SK-N-MC (cell line): ENCODE data around the gene JTB.
A peak's percentile ranks its signal among the peaks of the same experiment; 100 is the strongest.

ENCODE experiments used
- DNase-seq: peaks from one replicate; pipeline ENCODE4 v3.0.0-alpha.2; 2011; ENCODE audit warnings: low read depth, low spot score
- H3K27ac ChIP-seq: fragments of 200-600 bp; sonication (generic); 2 replicates; pipeline ENCODE4 v1.5.1; 2016; ENCODE audit warnings: mixed run types
- H3K36me3 ChIP-seq: fragments of 200-600 bp; sonication (generic); 2 replicates; pipeline ENCODE4 v1.6.1; 2017; ENCODE audit warnings: antibody characterized with exemption, low read length, mixed read lengths; ENCODE audit not compliant: insufficient read depth
- H3K4me3 ChIP-seq: fragments of 200-600 bp; sonication (generic); 2 replicates; pipeline ENCODE4 v1.5.1; 2016
- H3K9ac ChIP-seq: fragments of 200-600 bp; sonication (generic); 2 replicates; pipeline ENCODE4 v1.8.0; 2017; ENCODE audit warnings: mixed run types, mixed read lengths; ENCODE audit not compliant: insufficient read length
- H3K9me3 ChIP-seq: fragments of 200-600 bp; sonication (generic); 2 replicates; pipeline ENCODE4 v1.6.1; 2017; ENCODE audit warnings: low read depth, mild to moderate bottlenecking, antibody characterized with exemption, low read length, moderate library complexity, mixed read lengths
- EZH2 ChIP-seq: fragments of 200-600 bp; sonication (generic); IDR thresholded peaks from one replicate; pipeline ENCODE4 v1.6.1; 2017; ENCODE audit warnings: antibody characterized with exemption
- FOXP2 ChIP-seq: optimal IDR thresholded peaks from 2 replicates; pipeline ENCODE3; 2011; ENCODE audit warnings: mild to moderate bottlenecking, moderate library complexity; ENCODE audit not compliant: insufficient read depth; ENCODE audit errors: extremely low read length, control extremely low read depth
- POLR2AphosphoS5 ChIP-seq: IDR thresholded peaks from 2 replicates; pipeline ENCODE4 v1.6.1; 2012; ENCODE audit warnings: mild to moderate bottlenecking, low read depth, low read length, borderline replicate concordance

Gene JTB

DNA sequence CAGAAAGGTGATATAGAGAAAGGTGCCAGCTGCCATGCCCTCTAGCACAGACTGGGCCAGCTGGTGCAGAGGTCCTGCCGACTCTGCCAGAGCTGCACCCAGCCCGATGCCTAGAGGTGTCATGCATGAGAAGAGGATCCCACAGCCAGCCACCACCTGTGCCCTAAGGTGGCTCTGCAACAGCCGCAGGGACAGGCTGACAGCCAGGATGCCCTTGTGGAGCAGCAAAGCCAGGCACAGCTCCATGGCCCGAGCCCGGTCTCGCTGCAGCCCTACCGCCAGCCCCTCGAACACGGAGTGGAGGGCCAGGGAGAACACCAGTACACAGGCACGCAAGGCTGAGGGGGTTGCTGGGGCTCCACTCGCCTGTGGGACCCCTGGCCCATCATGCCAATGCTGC lies 17.3 kb downstream of the JTB start:
- H3K9me3 ChIP-seq, result no peaks in the 10 kb centered on the region
- H3K27ac ChIP-seq, result no peak overlapping the region
- H3K36me3 ChIP-seq, result peaks cover 15% of the 10 kb centered on the region; the same call in 1 of the 2 replicates
- no peak for DNase-seq
- no peak overlapping the region for H3K9ac ChIP-seq
- no peak overlapping the region for H3K4me3 ChIP-seq
- TF ChIP-seq POLR2AphosphoS5 (no peak), FOXP2 (no peak), EZH2 (no peak)

GRCh38 chr1:153959454-153959853 lies 18.0 kb downstream of the JTB start:
- Histone ChIP-seq H3K36me3 (peaks cover 15% of the 10 kb centered on the region; the same call in 1 of the 2 replicates), H3K4me3 (no peak overlapping the region), H3K27ac (peak overlapping the region; percentile 80; the same call in 1 of the 2 replicates), H3K9me3 (no peaks in the 10 kb centered on the region), H3K9ac (no peak overlapping the region)
- DNase-seq, result no peak
- TF ChIP-seq FOXP2 (no peak), POLR2AphosphoS5 (no peak), EZH2 (no peak)

- peak overlapping the region; percentile 97 for H3K4me3 ChIP-seq
- DNase-seq, result no peak
- peak overlapping the region; percentile 80 for H3K27ac ChIP-seq
- H3K9ac ChIP-seq, result peak overlapping the region; percentile 58
- peaks cover 15% of the 10 kb centered on the region; the same call in 1 of the 2 replicates for H3K36me3 ChIP-seq
- no peaks in the 10 kb centered on the region for H3K9me3 ChIP-seq
- TF ChIP-seq POLR2AphosphoS5 (no peak), EZH2 (no peak), FOXP2 (no peak)
Observed at GRCh38 chr1:153958961-153959260, 18.6 kb downstream of the JTB start.

DNA sequence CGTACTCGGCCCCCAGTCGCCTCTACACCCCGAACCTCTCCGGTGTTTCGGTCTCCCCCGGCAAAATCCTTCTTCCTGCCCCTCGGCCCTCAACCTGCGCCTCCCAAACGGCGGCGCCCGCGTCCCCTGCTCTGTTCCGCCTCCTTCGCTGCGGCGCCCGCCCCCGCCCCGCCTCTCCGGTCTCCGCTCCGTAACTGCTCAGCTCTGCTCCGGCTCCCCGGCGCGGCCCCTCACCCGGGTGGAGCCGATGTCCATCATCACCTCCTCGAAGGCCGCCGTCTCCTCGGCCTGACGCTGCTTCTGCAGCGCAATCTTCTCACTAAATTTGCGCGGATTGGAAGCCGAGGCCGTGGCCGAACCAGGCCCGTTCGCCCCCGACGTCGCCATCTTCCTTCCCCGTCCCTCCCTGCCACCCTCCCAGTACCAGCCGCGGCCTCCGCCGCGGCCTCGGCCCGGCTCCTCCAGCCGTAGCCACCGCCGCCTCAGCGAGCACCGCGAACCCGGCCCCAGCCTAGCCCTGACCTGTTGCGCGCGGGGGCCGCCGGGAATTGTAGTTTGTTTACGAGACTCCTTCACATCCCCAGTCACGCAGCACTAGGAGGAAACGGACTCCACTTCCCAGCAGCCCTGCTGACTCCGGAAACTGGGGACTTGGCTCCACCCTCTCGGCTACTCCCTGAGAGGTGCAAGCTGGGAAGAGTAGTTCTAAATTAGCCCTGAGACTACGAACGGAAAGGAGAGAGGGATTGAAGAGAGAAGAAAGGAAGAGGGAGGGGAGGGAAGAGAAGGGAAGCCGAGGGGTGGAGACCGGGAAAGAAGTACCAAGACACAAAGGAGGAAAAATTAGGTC lies 19.1 kb downstream of the JTB start, which contains the start of gene CRTC2:
Gene CRTC2 (minus strand): TSS at position 502 of the 850 bp plus-strand sequence. CDS start 115 bp downstream, at position 387.
- H3K27ac ChIP-seq, result peak within 1 kb of the TSS; percentile 80
- H3K4me3 ChIP-seq, result peak within 1 kb of the TSS; percentile 97
- DNase-seq, result peak; percentile 92
- H3K9ac ChIP-seq, result peak within 1 kb of the TSS; percentile 91
- peaks cover 15% of the 10 kb centered on the region; the same call in 1 of the 2 replicates for H3K36me3 ChIP-seq
- peak; percentile 82 for TF ChIP-seq POLR2AphosphoS5
- TF ChIP-seq EZH2, result no peak
- no peak for TF ChIP-seq FOXP2
- H3K9me3 ChIP-seq, result no peaks in the 10 kb centered on the region

DNA sequence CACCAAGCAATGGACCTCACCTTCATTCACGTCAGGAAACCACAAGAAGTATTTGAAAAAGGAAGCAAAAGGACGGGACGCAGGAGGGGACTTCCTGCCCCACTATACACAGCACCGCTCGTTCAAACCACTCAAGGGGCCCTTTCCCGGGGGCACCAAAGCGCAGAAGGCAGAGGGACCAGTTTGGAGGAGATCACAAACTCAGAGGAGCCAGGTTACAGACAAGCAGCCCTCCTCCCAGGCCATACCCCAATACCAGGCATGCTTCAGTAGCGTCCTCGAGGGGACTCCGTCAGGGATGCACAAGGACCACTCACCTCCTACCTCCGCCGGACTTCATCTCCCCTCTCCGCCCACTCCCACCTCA lies 19.7 kb downstream of the JTB start:
- Histone ChIP-seq H3K27ac (no peak overlapping the region), H3K4me3 (peak overlapping the region; percentile 97), H3K9ac (peak overlapping the region; percentile 91), H3K36me3 (peaks cover 15% of the 10 kb centered on the region; the same call in 1 of the 2 replicates), H3K9me3 (no peaks in the 10 kb centered on the region)
- no peak for TF ChIP-seq POLR2AphosphoS5
- TF ChIP-seq FOXP2, result no peak
- no peak for TF ChIP-seq EZH2
- DNase-seq, result no peak

- TF ChIP-seq EZH2, result no peak
- TF ChIP-seq POLR2AphosphoS5, result no peak
- no peak for TF ChIP-seq FOXP2
- H3K9ac ChIP-seq, result peak overlapping the region; percentile 91
- no peak for DNase-seq
- H3K4me3 ChIP-seq, result peak overlapping the region; percentile 97
- H3K27ac ChIP-seq, result no peak overlapping the region
- peaks cover 20% of the 10 kb centered on the region; the same call in 1 of the 2 replicates for H3K36me3 ChIP-seq
- no peaks in the 10 kb centered on the region for H3K9me3 ChIP-seq
Observed at GRCh38 chr1:153956997-153957715, 20.3 kb downstream of the JTB start.

- Histone ChIP-seq H3K36me3 (peaks cover 18% of the 10 kb centered on the region; the same call in 1 of the 2 replicates), H3K27ac (no peak overlapping the region), H3K9me3 (no peaks in the 10 kb centered on the region), H3K4me3 (no peak overlapping the region), H3K9ac (no peak overlapping the region)
- DNase-seq, result no peak
- TF ChIP-seq EZH2, result no peak
- no peak for TF ChIP-seq POLR2AphosphoS5
- no peak for TF ChIP-seq FOXP2
Observed at GRCh38 chr1:153954826-153955225, 22.6 kb downstream of the JTB start.

GRCh38 chr1:153953859-153954365 lies 23.6 kb downstream of the JTB start:
- Histone ChIP-seq H3K4me3 (no peak overlapping the region), H3K9me3 (no peaks in the 10 kb centered on the region), H3K27ac (no peak overlapping the region), H3K36me3 (peaks cover 18% of the 10 kb centered on the region; the same call in 1 of the 2 replicates), H3K9ac (no peak overlapping the region)
- DNase-seq, result no peak
- no peak for TF ChIP-seq EZH2
- no peak for TF ChIP-seq FOXP2
- no peak for TF ChIP-seq POLR2AphosphoS5

- no peak overlapping the region for H3K4me3 ChIP-seq
- no peak for DNase-seq
- no peak overlapping the region for H3K27ac ChIP-seq
- peaks cover 18% of the 10 kb centered on the region; the same call in 1 of the 2 replicates for H3K36me3 ChIP-seq
- no peaks in the 10 kb centered on the region for H3K9me3 ChIP-seq
- TF ChIP-seq EZH2 (no peak), FOXP2 (no peak), POLR2AphosphoS5 (no peak)
- no peak overlapping the region for H3K9ac ChIP-seq
Observed at GRCh38 chr1:153951801-153952200, 25.7 kb downstream of the JTB start.
